T-helper 2 cell treated with Interferon-gamma antibody and Interleukin-4, amounts not matched to agents 100 ng/mL and 5 ng/mL, for 36 hours (primary cell): ENCODE data around the gene STPG1. TPM values are rescaled to one million over a fixed set of nuclear protein-coding genes. Genes with fewer than 3 reads are reported as not detected.
"Not testable (repeated sequence)": the region's sequence is repeated elsewhere in the genome, so short reads cannot be mapped to it uniquely, and the experiment has no call there.

Experiments
- intact Hi-C: fragments of 100-400 bp; cut with micrococcal nuclease; formaldehyde crosslinking; loops from one replicate; pipeline ENCODE4 v1.15.1; 2023
- total RNA-seq: library from RNA; stranded (reverse); gene quantifications from 2 replicates; pipeline ENCODE4 v1.2.3, GENCODE V29; 2022

STPG1 gene
- 6.6 and 7.1 TPM in 2 replicates for total RNA-seq

GRCh38 chr1:24413350-24414163 is at the start of gene STPG1:
TSS of gene STPG1 (minus strand) at chr1:24413782. CDS start at chr1:24401388, 12,394 bp downstream.
- intact Hi-C loops: loop anchor here (2.0 kb wide), 2 partner anchors 113 to 229 kb away; partner anchors contain the start of gene SRRM1

GRCh38 chr1:24462128-24462527 is 48.5 kb upstream of the STPG1 start:
- intact Hi-C loops: not testable (repeated sequence)

- intact Hi-C loops: no loop called here
Observed at GRCh38 chr1:24459551-24460266, 46.1 kb upstream of the STPG1 start.

- intact Hi-C loops: no loop called here
Observed at GRCh38 chr1:24457866-24458265, 44.3 kb upstream of the STPG1 start.

- intact Hi-C loops: no loop called here
Observed at GRCh38 chr1:24455272-24455671, 41.7 kb upstream of the STPG1 start.

GRCh38 chr1:24454673-24455072 is 41.1 kb upstream of the STPG1 start:
- intact Hi-C loops: no loop called here

GRCh38 chr1:24452922-24453485 is 39.4 kb upstream of the STPG1 start:
- intact Hi-C loops: no loop called here

- intact Hi-C loops: no loop called here
Observed at GRCh38 chr1:24451746-24452145, 38.2 kb upstream of the STPG1 start.

- intact Hi-C loops: no loop called here
Observed at GRCh38 chr1:24450857-24451397, 37.3 kb upstream of the STPG1 start.

- intact Hi-C loops: no loop called here
Observed at GRCh38 chr1:24450316-24450715, 36.7 kb upstream of the STPG1 start.

- intact Hi-C loops: not testable (repeated sequence)
Observed at GRCh38 chr1:24446446-24446845, 32.9 kb upstream of the STPG1 start.

GRCh38 chr1:24443241-24443656 is 29.7 kb upstream of the STPG1 start:
- intact Hi-C loops: no loop called here

- intact Hi-C loops: no loop called here
Observed at GRCh38 chr1:24442764-24443163, 29.2 kb upstream of the STPG1 start.

- intact Hi-C loops: no loop called here
Observed at GRCh38 chr1:24441996-24442668, 28.6 kb upstream of the STPG1 start.

GRCh38 chr1:24441480-24441879 is 27.9 kb upstream of the STPG1 start:
- intact Hi-C loops: no loop called here

- intact Hi-C loops: no loop called here
Observed at GRCh38 chr1:24440436-24440835, 26.9 kb upstream of the STPG1 start.

GRCh38 chr1:24438423-24438901 is 24.9 kb upstream of the STPG1 start:
- intact Hi-C loops: no loop called here

GRCh38 chr1:24437631-24438396 is 24.2 kb upstream of the STPG1 start:
- intact Hi-C loops: no loop called here

- intact Hi-C loops: no loop called here
Observed at GRCh38 chr1:24435782-24436365, 22.3 kb upstream of the STPG1 start.

GRCh38 chr1:24427545-24427862 is 13.9 kb upstream of the STPG1 start:
- intact Hi-C loops: no loop called here
